NCI-H2227 (cell line): ENCODE results near the gene TST.

Experiments used
- DNase-seq: peaks from one replicate; lab custom pipeline; 2025; ENCODE audit not compliant: unreplicated experiment; lab: John Stamatoyannopoulos, UW

Gene TST

DNA sequence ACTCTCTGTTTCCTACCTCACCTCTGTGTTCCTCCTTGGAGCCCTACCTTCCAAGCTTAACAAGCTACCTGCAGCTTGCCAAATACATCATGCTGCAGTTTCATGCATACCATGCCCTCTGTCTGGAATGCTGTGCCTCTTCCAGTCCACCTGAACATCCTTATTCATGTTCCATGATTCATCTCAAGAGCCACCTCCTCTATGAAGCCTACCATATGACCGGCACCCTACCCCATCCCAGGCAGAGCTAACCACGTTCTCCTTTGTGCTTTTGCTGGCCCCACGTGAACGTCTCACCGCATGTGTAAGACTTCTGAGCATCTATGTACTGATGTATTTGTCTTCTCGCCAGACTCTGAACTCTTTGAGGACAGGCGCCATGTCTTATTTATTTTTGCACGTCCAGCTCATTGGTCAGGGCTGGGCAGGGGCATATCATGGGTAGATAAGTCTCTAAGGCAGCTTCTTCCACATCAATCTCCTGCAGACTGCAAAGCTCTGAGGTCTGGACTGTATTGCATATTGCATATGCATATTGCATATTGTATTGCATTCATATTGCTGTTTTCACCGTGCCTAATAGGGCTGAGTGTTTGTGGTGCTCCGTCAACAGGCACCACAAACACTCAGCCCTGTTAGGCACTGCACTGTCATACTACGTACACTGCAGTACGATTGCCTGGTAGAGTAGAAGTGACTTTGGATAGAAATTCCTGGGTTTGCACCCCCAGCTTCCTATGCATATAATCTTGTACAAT lies 31.0 kb downstream of the TST start:
- no peak for DNase-seq

- DNase-seq = no peak
Observed at GRCh38 chr22:36986242-36986821, 32.9 kb downstream of the TST start.

- DNase-seq = no peak
Observed at GRCh38 chr22:36985211-36985889, 33.9 kb downstream of the TST start.

GRCh38 chr22:36982136-36982535 lies 37.1 kb downstream of the TST start:
- DNase-seq = no peak

- no peak for DNase-seq
Observed at GRCh38 chr22:36981247-36981775, 37.9 kb downstream of the TST start.

DNA sequence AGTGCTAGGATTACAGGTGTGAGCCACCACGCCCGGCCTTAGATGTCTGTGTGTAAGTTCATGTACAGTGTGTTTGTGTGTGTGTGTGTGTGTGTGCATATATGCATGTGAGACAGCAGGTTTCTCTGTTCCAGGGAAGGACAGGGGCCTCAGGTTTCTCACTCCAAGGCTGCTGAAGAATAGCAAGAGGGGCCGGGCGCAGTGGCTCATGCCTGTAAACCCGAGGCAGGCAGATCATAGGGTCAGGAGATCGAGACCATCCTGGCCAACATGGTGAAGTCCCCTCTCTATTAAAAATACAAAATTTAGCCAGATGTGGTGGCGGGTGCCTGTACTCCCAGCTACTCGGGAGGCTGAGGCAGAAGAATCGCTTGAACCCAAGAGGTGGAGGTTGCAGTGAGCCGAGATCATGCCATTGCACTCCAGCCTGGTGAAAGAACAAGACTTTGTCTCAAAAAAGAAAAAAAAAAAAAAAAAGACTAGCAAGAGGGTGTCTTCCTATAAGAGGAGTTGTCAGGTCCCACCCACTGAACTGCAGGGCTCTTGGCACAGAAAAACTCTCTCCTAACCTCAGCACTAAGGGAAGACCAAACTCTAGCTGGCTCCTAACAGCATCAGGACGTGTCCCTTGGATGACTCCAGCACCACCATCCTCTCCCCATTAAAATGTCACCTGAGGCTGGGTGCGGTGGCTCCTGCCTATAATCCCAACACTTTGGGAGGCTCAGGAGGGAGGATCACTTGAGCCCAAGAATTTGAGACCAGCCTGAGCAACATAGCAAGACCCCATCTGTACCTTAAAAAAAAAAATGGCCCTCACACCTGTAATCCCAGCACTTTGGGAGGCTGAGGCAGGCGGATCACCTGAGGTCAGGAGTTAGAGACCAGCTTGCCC lies 40.0 kb downstream of the TST start:
- no peak for DNase-seq

DNA sequence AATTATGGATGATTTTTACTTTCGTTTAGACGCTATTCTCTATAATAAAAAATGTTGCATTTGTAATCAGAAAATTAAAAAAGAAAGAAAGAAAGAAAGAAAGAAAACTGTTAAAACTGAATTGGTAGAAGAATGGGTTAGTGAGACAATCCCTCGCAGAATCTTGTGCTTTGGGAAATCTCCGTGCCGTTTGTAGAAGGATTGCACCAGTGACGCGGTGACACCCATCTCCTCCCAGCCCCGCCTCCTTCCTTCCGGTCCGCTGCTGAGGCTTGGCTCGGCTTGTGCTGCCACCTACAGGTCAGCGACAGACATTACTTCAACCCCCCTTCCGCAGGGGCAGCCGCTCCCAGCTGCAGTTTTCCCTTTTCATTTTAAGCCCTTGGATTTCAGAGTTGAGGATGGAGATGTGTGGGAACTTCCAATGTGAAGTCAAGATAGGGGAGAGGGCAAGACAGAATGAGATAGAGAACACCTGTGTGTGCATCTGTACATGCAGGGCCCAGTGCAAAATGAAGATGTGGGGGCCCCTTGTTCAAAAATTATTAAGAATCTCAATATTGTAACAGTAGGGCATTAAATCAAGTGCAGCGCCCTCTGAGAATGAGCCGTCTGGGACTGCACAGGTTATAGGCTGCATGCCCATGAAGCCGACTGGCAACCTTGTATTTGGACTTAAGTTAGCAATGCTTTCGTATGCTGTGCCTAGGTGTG lies 41.1 kb downstream of the TST start:
- DNase-seq = peak; percentile 88

- DNase-seq = peak; percentile 34
Observed at GRCh38 chr22:36977401-36977861, 41.8 kb downstream of the TST start.

DNA sequence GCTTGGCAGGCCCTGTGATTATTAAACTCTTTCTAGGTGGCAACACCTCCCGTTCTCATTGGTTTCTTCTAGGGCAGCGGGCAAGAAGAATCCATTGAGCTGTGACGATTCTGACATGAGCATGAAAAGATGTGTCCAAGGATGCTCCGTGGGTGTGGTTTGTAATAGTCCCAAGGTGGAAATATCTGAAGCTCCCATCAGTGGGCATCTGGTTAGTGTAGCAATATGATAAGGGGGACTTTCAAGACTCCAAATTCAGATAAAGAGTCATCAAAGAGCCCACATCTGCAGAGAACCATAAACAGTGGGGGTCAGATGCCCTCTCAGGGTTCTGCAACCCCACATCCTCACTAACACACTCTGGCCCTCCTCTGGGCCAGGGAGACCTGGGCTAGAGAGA lies 42.6 kb downstream of the TST start:
- no peak for DNase-seq

DNA sequence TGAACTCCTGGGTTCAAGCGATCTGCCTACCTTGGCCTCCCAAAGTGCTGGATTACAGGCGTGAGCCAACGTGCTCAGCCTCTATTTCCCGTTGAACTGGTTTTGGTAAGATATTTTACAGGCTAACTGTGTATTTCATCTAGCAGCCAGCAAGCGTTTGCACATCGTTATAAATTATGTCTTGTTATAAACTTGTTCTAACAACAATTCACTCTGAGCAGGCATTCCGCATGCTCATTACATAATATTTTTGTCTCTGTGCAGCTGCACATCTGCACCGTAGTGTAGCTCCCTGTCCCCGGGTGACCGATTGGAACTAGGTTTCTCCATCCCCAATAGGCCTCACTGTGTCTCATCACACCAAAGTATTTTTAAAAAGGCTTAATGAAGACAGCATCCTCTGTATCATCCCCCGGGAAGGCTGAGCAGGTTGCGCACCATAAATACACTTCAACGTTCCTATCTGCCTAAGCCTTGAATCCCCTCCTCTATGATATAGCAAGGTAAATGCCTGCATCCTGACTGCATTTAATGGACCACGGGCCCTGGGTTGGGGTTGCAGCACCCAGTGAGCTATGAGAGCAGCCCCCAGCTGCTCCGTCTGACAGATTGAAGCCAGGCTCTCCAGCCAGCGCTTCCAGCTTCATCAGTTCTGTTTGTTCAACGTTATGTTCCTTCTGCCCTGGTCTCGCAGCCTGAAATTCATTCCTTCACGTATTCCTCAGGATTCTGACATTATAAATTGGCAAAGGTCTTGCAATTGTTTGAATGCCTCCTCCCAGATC lies 47.7 kb downstream of the TST start:
- no peak for DNase-seq

- no peak for DNase-seq
Observed at GRCh38 chr22:36968249-36968964, 50.8 kb downstream of the TST start.

DNA sequence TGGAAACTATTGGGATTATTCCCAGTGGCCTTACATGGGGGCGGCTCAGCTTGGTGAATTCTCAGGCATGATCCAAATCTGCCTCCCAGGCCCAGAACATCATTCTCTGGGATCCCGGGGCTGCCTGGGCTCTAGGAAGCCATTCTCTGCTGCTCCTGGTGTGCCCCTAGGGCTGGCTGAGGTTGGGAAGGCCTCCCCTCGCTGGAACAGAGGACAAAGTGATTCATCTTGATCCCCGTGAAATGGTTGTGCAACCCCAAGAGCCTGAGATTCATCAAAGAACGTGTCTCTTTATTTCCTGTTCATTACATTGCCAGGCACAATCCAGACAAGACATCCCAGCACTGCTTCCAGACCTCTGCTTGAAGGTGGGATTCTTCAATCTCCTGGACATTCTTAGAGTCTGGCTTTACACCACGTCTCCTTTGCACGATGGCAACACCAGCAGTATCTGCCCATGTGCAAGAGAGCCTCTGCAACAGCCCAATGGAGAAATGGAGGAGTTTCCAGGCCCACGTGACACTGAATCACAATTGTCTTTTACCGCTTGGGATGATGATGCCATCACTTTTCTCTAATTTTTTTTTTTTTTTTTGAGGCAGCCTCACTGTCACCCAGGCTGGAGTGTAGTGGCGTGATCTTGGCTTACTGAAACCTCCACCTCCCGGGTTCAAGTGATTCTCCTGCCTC lies 52.3 kb downstream of the TST start:
- no peak for DNase-seq

GRCh38 chr22:36965696-36966095 lies 53.6 kb downstream of the TST start:
- DNase-seq = no peak

DNA sequence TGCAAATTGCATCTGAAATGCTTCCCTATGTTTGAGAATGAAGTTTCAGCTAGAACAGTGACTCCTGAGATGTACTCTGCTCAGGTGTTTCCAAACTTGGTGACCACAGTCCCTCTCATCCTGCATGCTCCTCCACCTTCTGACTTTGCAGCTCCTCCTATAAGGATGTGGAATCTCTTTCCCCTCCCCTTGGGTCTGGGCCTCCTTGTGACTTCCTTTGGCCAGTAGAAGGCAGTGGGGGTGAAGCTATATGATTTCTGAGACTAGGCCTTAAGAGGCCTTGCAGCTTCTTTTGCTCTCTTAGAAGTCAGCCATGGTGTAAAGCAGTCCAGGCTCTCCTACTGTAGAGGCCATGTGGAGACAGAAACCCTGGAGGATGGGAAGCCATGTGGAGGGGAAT lies 55.1 kb downstream of the TST start:
- no peak for DNase-seq

DNA sequence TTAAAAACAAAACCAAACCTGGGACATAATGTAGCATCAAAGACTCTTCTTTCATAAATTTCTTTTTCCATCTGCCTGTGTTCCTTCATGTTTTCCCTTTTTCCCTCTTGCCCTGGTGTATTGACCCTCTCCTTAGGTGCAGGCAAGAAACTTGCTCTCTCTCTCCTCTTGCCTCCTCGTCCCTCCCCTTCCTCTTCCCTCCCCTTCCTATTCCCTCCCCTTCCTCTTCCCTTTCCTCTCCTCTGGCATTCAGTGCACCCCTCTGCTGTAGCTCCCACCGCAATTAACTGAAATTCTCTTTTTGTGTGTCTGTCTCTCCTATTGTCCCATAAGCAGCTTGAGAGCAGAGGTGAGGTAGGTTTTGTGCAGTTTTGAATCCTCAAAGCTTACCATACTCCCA lies 55.9 kb downstream of the TST start:
- DNase-seq = no peak

- no peak for DNase-seq
Observed at GRCh38 chr22:36961626-36962025, 57.6 kb downstream of the TST start.
